GM21528 (cell line): ENCODE measurements around the gene SRSF12.
"Not testable (repeated sequence)": the region's sequence is repeated elsewhere in the genome, so short reads cannot be mapped to it uniquely, and the experiment has no call there.

Experiments
- ATAC-seq: cut with Tn5 transposase; IDR thresholded peaks from one replicate; pipeline ENCODE4 v1.9.1; 2021; ENCODE audit warnings: mild to moderate bottlenecking, moderate library complexity; ENCODE audit not compliant: unreplicated experiment, low FRiP score

SRSF12 gene

GRCh38 chr6:89132057-89132456, 14.2 kb upstream of the SRSF12 start:
- no peak for ATAC-seq

GRCh38 chr6:89131599-89131998, 13.7 kb upstream of the SRSF12 start:
- no peak for ATAC-seq

GRCh38 chr6:89128256-89128671, 10.4 kb upstream of the SRSF12 start:
- not testable (repeated sequence) for ATAC-seq

- ATAC-seq = no peak
These were observed 4.8 kb upstream of the SRSF12 start for GRCh38 chr6:89122625-89123024.

- ATAC-seq = no peak
These were observed 4.1 kb upstream of the SRSF12 start for GRCh38 chr6:89121934-89122333.

GRCh38 chr6:89120371-89120770, 2.5 kb upstream of the SRSF12 start:
- no peak for ATAC-seq

GRCh38 chr6:89118931-89119330, 1.1 kb upstream of the SRSF12 start:
- ATAC-seq = no peak

- ATAC-seq = no peak
These were observed 1.2 kb downstream of the SRSF12 start for GRCh38 chr6:89116702-89117101.

GRCh38 chr6:89111933-89112332, 5.9 kb downstream of the SRSF12 start:
- ATAC-seq = no peak

GRCh38 chr6:89110284-89110683, 7.6 kb downstream of the SRSF12 start:
- ATAC-seq = no peak

- no peak for ATAC-seq
These were observed 17.8 kb downstream of the SRSF12 start for GRCh38 chr6:89100114-89100513.

- no peak for ATAC-seq
These were observed 19.4 kb downstream of the SRSF12 start for GRCh38 chr6:89098461-89098860.

GRCh38 chr6:89087881-89088280, 30.0 kb downstream of the SRSF12 start:
- no peak for ATAC-seq

GRCh38 chr6:89085409-89086205, 32.3 kb downstream of the SRSF12 start:
- ATAC-seq = no peak

- ATAC-seq = no peak
These were observed 32.9 kb downstream of the SRSF12 start for GRCh38 chr6:89084954-89085353.

GRCh38 chr6:89084542-89084941, 33.3 kb downstream of the SRSF12 start:
- no peak for ATAC-seq

GRCh38 chr6:89082486-89082891, 35.4 kb downstream of the SRSF12 start:
- ATAC-seq = no peak

GRCh38 chr6:89081423-89082322, 36.2 kb downstream of the SRSF12 start:
- peak; percentile 58 for ATAC-seq

GRCh38 chr6:89081129-89081422, 36.8 kb downstream of the SRSF12 start:
- ATAC-seq = peak; percentile 18

- peak; percentile 82 for ATAC-seq
These were observed 37.4 kb downstream of the SRSF12 start, which contains the start of gene PNRC1 for GRCh38 chr6:89080281-89081128. TSS of gene PNRC1 (plus strand) at chr6:89080751. CDS start at chr6:89080895, 144 bp downstream.
